Activated T-helper 2 cell treated with anti-CD3 and anti-CD28 coated beads, Interferon-gamma antibody, Interleukin-2, Interleukin-4, amounts not matched to agents 10 μg/mL and 5 μg/mL and 100 μg/mL, durations not matched to agents 14 hours and 24 hours and 36 hours (primary cell): ENCODE measurements around the gene CPSF7. TPM values are rescaled to one million over a fixed set of nuclear protein-coding genes. Genes with fewer than 3 reads are reported as not detected.

Source experiments
- DNase-seq: peaks from one replicate; pipeline ENCODE4 v3.0.0; 2021; ENCODE audit warnings: low spot score
- H3K27ac Mint-ChIP-seq: one replicate; pipeline ENCODE4 v1.8.0; 2021; ENCODE audit warnings: mixed read lengths
- H3K27me3 Mint-ChIP-seq: one replicate; pipeline ENCODE4 v1.8.0; 2021; ENCODE audit warnings: low read depth, mixed read lengths
- H3K36me3 Mint-ChIP-seq: one replicate; pipeline ENCODE4 v1.8.0; 2021; ENCODE audit warnings: low read depth, mixed read lengths
- H3K4me1 Mint-ChIP-seq: one replicate; pipeline ENCODE4 v1.8.0; 2021; ENCODE audit warnings: low read depth, mixed read lengths
- H3K4me3 Mint-ChIP-seq: one replicate; pipeline ENCODE4 v1.8.0; 2021; ENCODE audit warnings: low read depth, mild to moderate bottlenecking, moderate library complexity, mixed read lengths
- H3K9me3 Mint-ChIP-seq: one replicate; pipeline ENCODE4 v1.8.0; 2021; ENCODE audit warnings: mixed read lengths
- intact Hi-C: fragments of 100-400 bp; cut with micrococcal nuclease; formaldehyde crosslinking; loops from one replicate; pipeline ENCODE4 v1.15.1; 2023
- total RNA-seq: library from RNA; stranded (reverse); gene quantifications from 2 replicates; pipeline ENCODE4 v1.2.3, GENCODE V29; 2022

Gene CPSF7
- total RNA-seq, 1 donor from 2014 or later, result 123 TPM

DNA sequence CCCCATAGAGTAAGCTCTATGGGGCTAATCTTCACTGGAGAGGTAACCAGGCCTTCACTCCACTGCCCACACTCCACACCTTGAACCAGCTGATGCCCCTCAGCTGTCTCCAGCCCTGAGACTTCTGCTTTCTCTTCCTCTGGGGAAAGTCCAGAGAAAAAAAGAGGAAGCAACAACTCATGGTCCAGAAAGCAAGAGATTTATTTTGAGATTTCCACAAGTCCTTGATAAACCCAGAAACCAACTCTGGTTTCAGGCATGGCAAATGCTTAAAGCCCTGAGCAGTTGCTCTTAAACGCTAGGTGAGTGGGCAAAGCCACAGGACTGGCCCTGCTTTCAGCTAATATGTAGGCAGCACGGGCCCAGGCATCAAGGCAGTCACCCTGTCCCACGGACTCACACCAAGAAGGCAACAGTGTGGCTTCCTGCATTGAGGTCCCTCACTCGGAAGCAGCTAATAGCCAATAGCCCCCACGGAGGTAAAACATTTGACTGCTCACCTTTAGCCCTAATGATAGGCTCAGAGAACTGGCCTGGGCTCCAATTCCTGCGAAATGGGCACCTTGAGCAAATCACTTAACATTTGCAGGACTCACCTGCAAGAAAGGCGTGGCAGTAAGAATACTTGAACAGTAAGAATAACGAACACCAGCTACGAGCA, 72.4 kb downstream of the CPSF7 start:
- no peak overlapping the region for H3K27ac Mint-ChIP-seq
- H3K9me3 Mint-ChIP-seq, result no peaks in the 10 kb centered on the region

GRCh38 chr11:61356706-61357105, 73.1 kb downstream of the CPSF7 start:
- DNase-seq, result no peak
- no peak overlapping the region for H3K4me3 Mint-ChIP-seq
- peaks cover 12% of the 10 kb centered on the region for H3K4me1 Mint-ChIP-seq
- H3K9me3 Mint-ChIP-seq, result no peaks in the 10 kb centered on the region
- H3K27me3 Mint-ChIP-seq, result no peaks in the 10 kb centered on the region
- intact Hi-C loops, result no loop called here
- H3K27ac Mint-ChIP-seq, result no peak overlapping the region
- H3K36me3 Mint-ChIP-seq, result peaks cover 17% of the 10 kb centered on the region

More for the DNA sequence above, 72.4 kb downstream of the CPSF7 start:
- H3K4me1 Mint-ChIP-seq, result peaks cover 12% of the 10 kb centered on the region
- H3K4me3 Mint-ChIP-seq, result no peak overlapping the region
- no peak for DNase-seq
- H3K36me3 Mint-ChIP-seq, result peaks cover 19% of the 10 kb centered on the region
- intact Hi-C loops, result no loop called here
- H3K27me3 Mint-ChIP-seq, result no peaks in the 10 kb centered on the region

- Mint-ChIP-seq H3K4me3 (no peak overlapping the region), H3K27me3 (no peaks in the 10 kb centered on the region), H3K4me1 (peaks cover 2% of the 10 kb centered on the region), H3K36me3 (peaks cover 28% of the 10 kb centered on the region), H3K27ac (no peak overlapping the region), H3K9me3 (no peaks in the 10 kb centered on the region)
- DNase-seq, result no peak
- intact Hi-C loops, result no loop called here
These were observed 75.6 kb downstream of the CPSF7 start for GRCh38 chr11:61354208-61354607.

DNA sequence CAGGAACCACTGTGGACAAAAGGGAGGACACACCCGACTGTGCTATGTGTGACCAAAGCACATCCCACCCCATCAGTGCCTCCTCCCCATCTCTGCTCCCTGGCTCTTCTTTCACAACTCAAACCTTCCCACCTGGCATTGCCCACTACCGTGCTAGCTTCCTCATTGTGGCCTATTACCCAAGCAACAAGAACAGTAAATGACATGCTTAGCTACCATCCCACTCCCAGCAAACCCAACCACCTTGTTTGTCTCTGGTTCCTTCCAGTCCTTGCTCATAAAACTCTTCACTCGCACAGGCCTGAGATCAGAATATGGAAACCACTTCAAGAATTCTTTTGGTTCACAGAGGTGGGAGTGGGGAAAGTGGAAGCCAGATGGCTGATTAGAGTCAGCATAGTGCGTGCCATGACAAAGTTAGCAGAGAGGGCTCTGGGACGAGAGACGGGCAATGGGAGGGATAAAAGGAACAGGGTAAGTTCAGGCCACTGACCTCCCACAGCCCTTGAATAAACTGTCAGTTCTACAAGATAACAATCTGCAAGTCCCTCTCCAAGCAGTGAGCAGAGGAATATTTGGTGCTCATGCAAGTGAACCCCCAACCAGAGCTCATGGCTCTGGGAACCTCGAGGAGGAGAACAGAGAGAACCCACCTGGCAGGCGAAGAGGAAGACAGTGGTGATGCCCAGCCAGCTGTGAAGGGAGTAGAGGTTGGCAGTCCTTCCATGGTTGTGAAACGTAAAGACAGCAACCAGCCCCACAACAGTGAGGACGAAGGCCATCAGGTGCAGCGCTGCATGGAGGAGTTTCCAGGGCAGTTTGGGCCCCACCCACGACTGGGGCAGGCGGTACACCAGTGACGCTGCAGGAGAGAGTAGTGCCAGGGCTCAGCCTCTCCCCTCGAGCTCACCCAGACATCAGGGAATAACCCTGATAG, 76.4 kb downstream of the CPSF7 start:
- intact Hi-C loops, result no loop called here

More for the DNA sequence above, 76.4 kb downstream of the CPSF7 start:
- H3K9me3 Mint-ChIP-seq, result no peaks in the 10 kb centered on the region
- no peaks in the 10 kb centered on the region for H3K27me3 Mint-ChIP-seq
- H3K4me3 Mint-ChIP-seq, result no peak overlapping the region
- H3K36me3 Mint-ChIP-seq, result peaks cover 31% of the 10 kb centered on the region
- H3K27ac Mint-ChIP-seq, result no peak overlapping the region
- no peak for DNase-seq
- peaks cover 1% of the 10 kb centered on the region for H3K4me1 Mint-ChIP-seq

Other genes with a start within 250 kb of the CPSF7 start
- not detected in 2 replicates for gene PGA3, start 226.5 kb downstream of the CPSF7 start, total RNA-seq
- gene PGA4, start 207.6 kb downstream of the CPSF7 start, total RNA-seq, result not detected in 2 replicates
- not detected in 2 replicates for gene PGA5, start 188.8 kb downstream of the CPSF7 start, total RNA-seq
- gene VWCE, start 134.7 kb downstream of the CPSF7 start, total RNA-seq, result 8.1 and 10.1 TPM in 2 replicates
- gene DDB1, start 96.9 kb downstream of the CPSF7 start, total RNA-seq, result 260 and 264 TPM in 2 replicates
- gene TKFC, start 96.7 kb downstream of the CPSF7 start, total RNA-seq, result 72.8 and 78.3 TPM in 2 replicates
- 32.9 and 34.1 TPM in 2 replicates for gene CYB561A3, start 68.1 kb downstream of the CPSF7 start, total RNA-seq
- 52.3 and 54.5 TPM in 2 replicates for gene TMEM138, start 67.6 kb downstream of the CPSF7 start, total RNA-seq
- 18.5 and 20.5 TPM in 2 replicates for gene TMEM216, start 37.4 kb downstream of the CPSF7 start, total RNA-seq
- 41.6 and 46.4 TPM in 2 replicates for gene SDHAF2, start 149 bp upstream of the CPSF7 start, total RNA-seq
- 0.07 and 0.11 TPM in 2 replicates for gene LRRC10B, start 78.8 kb upstream of the CPSF7 start, total RNA-seq
- gene SYT7, start 151.1 kb upstream of the CPSF7 start, total RNA-seq, result 0.09 and 0.30 TPM in 2 replicates